ENCODE results near the gene TMC7. TPM values are rescaled to one million over a fixed set of nuclear protein-coding genes. Genes with fewer than 3 reads are reported as not detected.
A peak's percentile ranks its signal among the peaks of the same experiment; 100 is the strongest.

TMC7 gene
- polyA plus RNA-seq, 1 experiment: 0.40 TPM

GRCh38 chr16:19008245-19009169, 24.8 kb downstream of the TMC7 start:
- no peaks in the 10 kb centered on the region for H3K36me3 ChIP-seq (ENCODE audit: control insufficient read depth, insufficient read depth, low read length)
- peak; percentile 36 for DNase-seq (ENCODE audit: low read depth)

GRCh38 chr16:19011169-19011731, 27.5 kb downstream of the TMC7 start:
- Histone ChIP-seq H3K27me3 (ENCODE audit: control insufficient read depth, insufficient read depth, low read length) (no peaks in the 10 kb centered on the region), H3K4me3 (ENCODE audit: low read depth, low read length) (no peak overlapping the region), H3K36me3 (ENCODE audit: control insufficient read depth, insufficient read depth, low read length) (no peaks in the 10 kb centered on the region)
- POLR2A ChIA-PET: no interaction called here
- no peak for DNase-seq (ENCODE audit: low read depth)
- CTCF ChIA-PET: interaction anchor here (0.6 to 1.8 kb wide), 3 partner anchors 13 to 44 kb away, joined by 3 to 5 read pairs (median 4); partner anchors contain the start of gene TMC7
- TF ChIP-seq CTCF (IDR thresholded peaks at IDR 0.05; ENCODE audit: insufficient read depth, low read depth, low read length): no peak

More at GRCh38 chr16:19008245-19009169, 24.8 kb downstream of the TMC7 start:
- no peaks in the 10 kb centered on the region for H3K27me3 ChIP-seq (ENCODE audit: control insufficient read depth, insufficient read depth, low read length)
- POLR2A ChIA-PET: no interaction called here
- no peak for TF ChIP-seq CTCF (IDR thresholded peaks at IDR 0.05; ENCODE audit: insufficient read depth, low read depth, low read length)
- no peak overlapping the region for H3K4me3 ChIP-seq (ENCODE audit: low read depth, low read length)
- CTCF ChIA-PET: interaction anchor here (2.1 kb wide), 1 partner anchor 24 kb away, joined by 7 read pairs; the partner anchor contains the start of gene TMC7

DNA sequence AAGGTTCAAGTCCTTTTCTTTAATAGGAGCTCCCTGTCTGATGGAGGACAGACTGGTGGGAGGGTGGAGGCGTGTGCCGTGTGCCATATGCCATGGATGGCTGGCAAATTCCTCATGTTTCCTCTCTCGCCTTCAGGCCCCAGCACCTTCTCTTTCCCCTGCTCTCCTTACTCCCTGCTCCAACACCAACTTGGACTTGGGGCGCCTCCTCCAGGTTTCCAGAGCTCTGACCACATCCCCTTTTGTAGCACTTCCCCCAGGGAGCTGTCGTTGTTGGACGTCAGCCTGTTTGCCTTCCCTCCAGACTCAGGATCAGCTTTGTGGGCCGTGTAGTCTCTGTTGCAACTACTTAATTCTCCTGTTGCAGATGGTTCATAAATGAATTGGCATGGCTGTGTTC, 30.7 kb downstream of the TMC7 start:
- H3K27me3 ChIP-seq (ENCODE audit: control insufficient read depth, insufficient read depth, low read length): no peaks in the 10 kb centered on the region
- CTCF ChIA-PET: no interaction called here
- TF ChIP-seq CTCF (IDR thresholded peaks at IDR 0.05; ENCODE audit: insufficient read depth, low read depth, low read length): no peak
- no peak for DNase-seq (ENCODE audit: low read depth)
- POLR2A ChIA-PET: no interaction called here
- H3K36me3 ChIP-seq (ENCODE audit: control insufficient read depth, insufficient read depth, low read length): no peaks in the 10 kb centered on the region
- no peak overlapping the region for H3K4me3 ChIP-seq (ENCODE audit: low read depth, low read length)

- Histone ChIP-seq H3K36me3 (ENCODE audit: control insufficient read depth, insufficient read depth, low read length) (no peaks in the 10 kb centered on the region), H3K27me3 (ENCODE audit: control insufficient read depth, insufficient read depth, low read length) (no peaks in the 10 kb centered on the region), H3K4me3 (ENCODE audit: low read depth, low read length) (no peak overlapping the region)
- DNase-seq (ENCODE audit: low read depth): no peak
- ChIA-PET CTCF (no interaction called here), POLR2A (no interaction called here)
- TF ChIP-seq CTCF (IDR thresholded peaks at IDR 0.05; ENCODE audit: insufficient read depth, low read depth, low read length): no peak
These were observed 33.4 kb downstream of the TMC7 start for GRCh38 chr16:19017179-19017578.

GRCh38 chr16:19020689-19021088, 37.0 kb downstream of the TMC7 start:
- ChIA-PET CTCF (no interaction called here), POLR2A (no interaction called here)
- Histone ChIP-seq H3K27me3 (ENCODE audit: control insufficient read depth, insufficient read depth, low read length) (no peaks in the 10 kb centered on the region), H3K4me3 (ENCODE audit: low read depth, low read length) (no peak overlapping the region), H3K36me3 (ENCODE audit: control insufficient read depth, insufficient read depth, low read length) (no peaks in the 10 kb centered on the region)
- no peak for TF ChIP-seq CTCF (IDR thresholded peaks at IDR 0.05; ENCODE audit: insufficient read depth, low read depth, low read length)
- no peak for DNase-seq (ENCODE audit: low read depth)

Measured in BJ (cell line).